GDM1 (cell line): ENCODE measurements around the gene DUSP28.
A peak's percentile ranks its signal among the peaks of the same experiment; 100 is the strongest.

ENCODE experiments used
- DNase-seq: peaks from one replicate; lab custom pipeline; 2025; lab: John Stamatoyannopoulos, UW

DUSP28 gene

GRCh38 chr2:240586919-240587800 is 27.0 kb downstream of the DUSP28 start:
- no peak for DNase-seq

GRCh38 chr2:240588006-240588655 is 28.0 kb downstream of the DUSP28 start:
- DNase-seq, result no peak

- DNase-seq, result no peak
Observed at GRCh38 chr2:240588669-240589068, 28.5 kb downstream of the DUSP28 start.

DNA sequence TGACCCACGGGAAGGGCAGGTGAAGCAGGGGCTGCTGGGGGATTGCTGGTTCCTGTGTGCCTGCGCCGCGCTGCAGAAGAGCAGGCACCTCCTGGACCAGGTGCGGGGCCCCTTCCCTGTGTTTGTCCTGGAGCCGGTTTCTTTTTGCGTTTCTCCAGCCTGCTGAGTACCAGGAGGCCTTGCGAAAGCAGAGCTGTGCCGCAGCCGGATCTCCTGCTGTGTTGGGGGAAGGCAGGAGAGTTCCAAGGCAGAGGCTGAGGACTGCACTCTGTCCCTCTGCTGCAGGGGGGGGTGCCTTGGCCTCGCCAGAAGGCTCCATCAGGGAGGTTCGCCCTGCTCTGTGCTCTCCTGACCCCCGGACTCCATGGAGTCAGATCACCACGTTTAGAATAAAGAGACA is 29.2 kb downstream of the DUSP28 start:
- DNase-seq, result no peak

DNA sequence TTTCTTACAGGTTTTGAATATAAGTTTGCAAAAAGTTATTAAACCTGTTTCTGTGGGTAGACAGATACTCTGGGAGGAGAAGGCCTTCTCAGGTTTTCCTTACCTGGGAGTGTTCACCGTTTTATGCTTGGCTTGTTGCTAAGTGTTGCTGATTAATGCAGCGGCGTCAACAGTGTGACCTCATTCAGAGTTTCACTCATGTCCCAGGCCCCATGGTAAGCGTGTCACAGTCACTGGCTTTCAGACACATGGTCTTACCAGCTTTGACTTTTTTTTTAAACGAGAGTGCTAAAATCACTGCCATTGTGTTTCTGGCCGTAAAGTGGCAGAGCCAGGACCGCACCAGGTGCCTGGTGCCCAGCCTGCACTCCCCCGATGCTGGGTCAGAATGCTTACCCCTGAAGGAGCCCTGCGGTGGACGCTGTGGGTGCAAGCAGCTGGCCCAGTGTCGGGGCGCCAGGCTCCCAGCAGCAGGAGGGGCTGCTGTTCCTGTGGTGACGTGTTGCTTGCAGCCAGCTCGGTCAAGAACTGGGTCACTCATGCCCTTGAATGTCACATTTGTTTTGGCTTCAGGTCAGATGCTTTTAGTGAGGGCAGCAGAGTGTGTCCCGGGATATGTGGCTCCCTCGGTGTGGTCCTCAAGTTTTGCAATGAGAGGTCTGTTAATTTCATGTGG is 29.8 kb downstream of the DUSP28 start:
- DNase-seq, result no peak

GRCh38 chr2:240590681-240591111 is 30.5 kb downstream of the DUSP28 start:
- DNase-seq, result no peak

- DNase-seq, result no peak
Observed at GRCh38 chr2:240591226-240591625, 31.1 kb downstream of the DUSP28 start.

DNA sequence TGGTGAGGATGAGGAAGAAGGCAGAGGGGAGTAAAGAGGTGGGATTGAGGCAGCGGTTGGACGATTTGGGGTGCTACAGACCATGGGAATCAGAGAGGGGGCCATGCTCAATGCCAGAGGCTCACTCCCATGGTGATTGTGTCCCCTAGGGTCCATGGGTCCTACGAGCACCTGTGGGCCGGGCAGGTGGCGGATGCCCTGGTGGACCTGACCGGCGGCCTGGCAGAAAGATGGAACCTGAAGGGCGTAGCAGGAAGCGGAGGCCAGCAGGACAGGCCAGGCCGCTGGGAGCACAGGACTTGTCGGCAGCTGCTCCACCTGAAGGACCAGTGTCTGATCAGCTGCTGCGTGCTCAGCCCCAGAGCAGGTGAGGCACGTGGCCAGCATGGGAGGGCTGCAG is 31.6 kb downstream of the DUSP28 start:
- no peak for DNase-seq

GRCh38 chr2:240593026-240593702 is 33.0 kb downstream of the DUSP28 start:
- DNase-seq, result no peak

GRCh38 chr2:240593703-240594451 is 33.7 kb downstream of the DUSP28 start:
- no peak for DNase-seq

DNA sequence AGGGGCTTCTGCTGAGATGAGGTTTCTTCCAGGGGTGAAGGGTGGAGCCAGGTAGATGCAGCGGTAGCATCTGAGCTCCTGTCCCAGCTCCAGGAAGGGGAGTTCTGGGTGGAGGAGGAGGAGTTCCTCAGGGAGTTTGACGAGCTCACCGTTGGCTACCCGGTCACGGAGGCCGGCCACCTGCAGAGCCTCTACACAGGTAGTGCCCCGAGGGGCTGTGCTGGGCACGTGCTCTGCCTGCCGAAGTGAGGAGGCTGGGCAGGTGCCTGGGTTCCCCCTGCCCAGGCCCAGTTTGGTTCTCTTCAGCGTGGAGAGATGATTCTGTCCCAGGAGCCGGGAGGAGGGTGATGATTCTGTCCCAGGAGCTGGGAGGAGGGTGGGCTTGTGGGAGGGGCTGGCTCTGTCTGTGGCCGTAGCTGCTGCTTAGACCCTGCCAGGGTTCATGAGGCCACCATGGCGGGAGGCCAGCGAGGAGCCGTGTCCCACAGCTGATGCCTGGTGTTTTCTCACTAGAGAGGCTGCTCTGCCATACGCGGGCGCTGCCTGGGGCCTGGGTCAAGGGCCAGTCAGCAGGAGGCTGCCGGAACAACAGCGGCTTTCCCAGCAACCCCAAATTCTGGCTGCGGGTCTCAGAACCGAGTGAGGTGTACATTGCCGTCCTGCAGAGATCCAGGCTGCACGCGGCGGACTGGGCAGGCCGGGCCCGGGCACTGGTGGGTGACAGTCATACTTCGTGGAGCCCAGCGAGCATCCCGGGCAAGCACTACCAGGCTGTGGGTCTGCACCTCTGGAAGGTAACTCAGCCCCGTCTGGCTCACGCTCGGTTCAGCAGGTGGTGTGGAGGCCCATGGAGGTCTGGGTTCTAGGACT is 34.6 kb downstream of the DUSP28 start:
- no peak for DNase-seq

GRCh38 chr2:240595381-240596079 is 35.4 kb downstream of the DUSP28 start:
- DNase-seq, result peak; percentile 43

DNA sequence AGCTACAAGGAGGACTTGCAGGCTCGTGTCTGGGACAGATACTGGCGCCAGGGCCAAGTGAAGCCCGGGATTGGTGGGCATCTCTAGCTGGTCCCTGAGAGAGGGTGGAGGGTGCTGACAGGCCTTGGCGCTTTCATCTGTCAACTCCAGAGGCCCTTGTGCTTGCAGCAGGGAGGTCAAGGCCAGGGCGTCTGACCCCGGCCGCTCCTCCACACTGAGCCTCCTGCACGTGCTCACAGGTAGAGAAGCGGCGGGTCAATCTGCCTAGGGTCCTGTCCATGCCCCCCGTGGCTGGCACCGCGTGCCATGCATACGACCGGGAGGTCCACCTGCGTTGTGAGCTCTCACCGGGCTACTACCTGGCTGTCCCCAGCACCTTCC is 35.9 kb downstream of the DUSP28 start:
- no peak for DNase-seq

DNA sequence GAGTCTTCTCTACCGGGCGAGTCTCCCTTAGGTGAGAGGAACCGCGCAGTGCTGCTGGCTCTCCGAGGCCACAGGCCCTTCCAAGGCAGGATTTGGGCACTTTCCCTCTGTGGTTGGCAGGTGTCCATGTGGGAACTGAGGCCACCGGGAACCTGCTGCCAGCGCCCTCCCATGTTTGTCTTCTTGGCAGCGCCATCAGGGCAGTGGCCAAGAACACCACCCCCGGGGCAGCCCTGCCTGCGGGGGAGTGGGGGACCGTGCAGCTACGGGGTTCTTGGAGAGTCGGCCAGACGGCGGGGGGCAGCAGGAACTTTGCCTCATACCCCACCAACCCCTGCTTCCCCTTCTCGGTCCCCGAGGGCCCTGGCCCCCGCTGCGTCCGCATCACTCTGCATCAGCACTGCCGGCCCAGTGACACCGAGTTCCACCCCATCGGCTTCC is 36.4 kb downstream of the DUSP28 start:
- no peak for DNase-seq

- DNase-seq, result no peak
Observed at GRCh38 chr2:240597054-240597418, 36.9 kb downstream of the DUSP28 start.

DNA sequence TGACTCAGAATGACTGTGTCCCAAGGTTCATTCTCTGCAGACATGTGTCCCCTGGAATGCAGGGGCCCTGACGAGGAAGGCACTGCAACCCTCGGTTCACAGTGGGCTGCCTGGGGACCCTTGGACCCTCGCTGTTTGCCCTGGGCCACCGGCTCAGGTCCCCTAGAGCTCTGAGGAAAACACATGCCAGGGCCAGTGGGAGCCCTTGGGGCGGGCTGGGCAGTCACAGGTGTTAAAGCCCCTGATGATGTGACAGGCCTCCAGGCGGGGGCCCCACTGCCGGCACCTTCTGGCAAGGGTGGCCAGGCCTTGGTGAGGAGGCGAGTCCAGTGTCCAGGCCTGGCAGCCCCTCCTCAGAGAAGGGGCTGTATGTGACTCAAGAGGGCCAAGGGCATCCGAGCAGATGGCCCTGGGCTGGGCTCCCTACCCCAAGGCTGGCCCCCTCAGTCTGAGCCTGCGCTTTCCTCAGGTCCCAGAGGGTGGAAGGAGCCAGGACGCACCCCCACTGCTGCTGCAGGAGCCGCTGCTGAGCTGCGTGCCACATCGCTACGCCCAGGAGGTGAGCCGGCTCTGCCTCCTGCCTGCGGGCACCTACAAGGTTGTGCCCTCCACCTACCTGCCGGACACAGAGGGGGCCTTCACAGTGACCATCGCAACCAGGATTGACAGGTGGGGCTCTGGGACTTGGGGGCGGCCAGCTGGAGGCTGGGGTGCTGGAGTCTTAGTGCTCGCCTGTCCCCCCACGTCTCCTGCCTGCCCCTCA is 37.4 kb downstream of the DUSP28 start:
- DNase-seq, result no peak

DNA sequence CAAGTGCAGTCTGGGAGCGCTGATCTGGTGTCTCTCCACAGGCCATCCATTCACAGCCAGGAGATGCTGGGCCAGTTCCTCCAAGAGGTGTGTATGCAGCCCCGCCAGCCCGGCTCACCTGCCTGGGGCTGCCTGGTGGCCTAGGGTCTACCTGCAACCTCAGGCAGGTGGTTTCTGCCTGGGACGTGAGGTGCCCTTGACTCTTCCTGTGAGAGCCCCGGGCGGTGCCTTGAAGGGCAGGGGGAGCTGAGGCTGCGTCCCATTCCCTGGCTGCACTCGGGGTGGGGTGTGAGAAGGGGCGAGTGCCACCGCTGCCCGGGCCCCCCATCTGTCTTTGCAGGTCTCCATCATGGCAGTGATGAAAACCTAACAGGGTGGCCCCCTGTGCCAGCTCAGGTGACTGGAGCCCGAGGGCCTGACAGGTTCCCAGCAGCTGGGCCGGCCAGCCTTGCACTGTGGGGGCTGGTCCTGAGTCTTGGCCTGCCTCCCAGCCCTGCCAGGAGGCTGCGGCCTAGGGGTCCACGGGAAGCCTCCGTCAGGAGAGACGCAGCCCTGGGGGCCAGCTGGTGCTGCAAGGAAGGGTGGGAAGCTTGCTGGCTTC is 38.3 kb downstream of the DUSP28 start:
- DNase-seq, result no peak

DNA sequence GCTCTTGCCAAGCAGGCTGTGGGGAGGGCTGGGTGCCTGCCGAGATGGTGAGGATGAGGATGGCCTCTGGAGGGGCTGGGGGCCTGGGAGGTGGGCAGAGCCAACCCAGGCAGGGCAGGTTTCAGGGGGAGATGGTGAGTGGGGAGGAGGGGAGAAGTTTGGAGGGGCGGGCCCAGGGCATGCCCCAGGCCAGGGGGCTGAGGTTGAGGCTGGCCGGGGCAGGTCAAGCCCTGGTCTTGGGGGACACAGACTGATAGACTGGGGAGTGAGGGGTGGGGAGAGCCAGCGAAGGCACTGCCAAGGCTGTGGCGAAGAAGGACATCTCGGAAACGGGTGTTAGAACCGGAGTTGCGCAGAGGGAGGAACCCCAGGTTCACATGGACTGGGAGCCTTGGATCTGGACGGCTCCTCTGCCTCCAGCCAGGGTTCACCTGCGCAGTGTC is 39.0 kb downstream of the DUSP28 start:
- no peak for DNase-seq
